GM12801 (cell line): ENCODE results near the gene RPS6KB2.

Experiments
- TF ChIP-seq, protein P1 (sequence below): IDR thresholded peaks from one replicate; pipeline ENCODE4 v1.5.1; 2011; ENCODE audit warnings: control low read depth; ENCODE audit not compliant: insufficient read length; ENCODE audit errors: extremely low read depth

The RPS6KB2 gene

DNA sequence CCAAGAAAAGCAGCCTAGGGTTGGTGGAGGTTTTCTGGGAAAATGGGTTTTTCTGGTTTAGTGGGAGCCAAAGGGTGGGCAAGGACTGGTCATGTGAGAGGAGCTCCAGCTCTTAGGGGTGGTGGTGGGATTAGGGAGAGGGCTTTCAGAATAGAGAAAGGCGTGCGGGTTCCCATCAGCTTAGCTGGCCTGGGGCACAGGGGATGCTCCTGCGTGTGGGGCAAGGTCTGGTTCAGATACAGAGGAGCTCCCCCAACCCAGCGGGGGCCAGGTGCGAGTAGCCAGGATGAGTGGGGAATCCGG is 40.1 kb downstream of the RPS6KB2 start:
- TF ChIP-seq, protein P1, sequence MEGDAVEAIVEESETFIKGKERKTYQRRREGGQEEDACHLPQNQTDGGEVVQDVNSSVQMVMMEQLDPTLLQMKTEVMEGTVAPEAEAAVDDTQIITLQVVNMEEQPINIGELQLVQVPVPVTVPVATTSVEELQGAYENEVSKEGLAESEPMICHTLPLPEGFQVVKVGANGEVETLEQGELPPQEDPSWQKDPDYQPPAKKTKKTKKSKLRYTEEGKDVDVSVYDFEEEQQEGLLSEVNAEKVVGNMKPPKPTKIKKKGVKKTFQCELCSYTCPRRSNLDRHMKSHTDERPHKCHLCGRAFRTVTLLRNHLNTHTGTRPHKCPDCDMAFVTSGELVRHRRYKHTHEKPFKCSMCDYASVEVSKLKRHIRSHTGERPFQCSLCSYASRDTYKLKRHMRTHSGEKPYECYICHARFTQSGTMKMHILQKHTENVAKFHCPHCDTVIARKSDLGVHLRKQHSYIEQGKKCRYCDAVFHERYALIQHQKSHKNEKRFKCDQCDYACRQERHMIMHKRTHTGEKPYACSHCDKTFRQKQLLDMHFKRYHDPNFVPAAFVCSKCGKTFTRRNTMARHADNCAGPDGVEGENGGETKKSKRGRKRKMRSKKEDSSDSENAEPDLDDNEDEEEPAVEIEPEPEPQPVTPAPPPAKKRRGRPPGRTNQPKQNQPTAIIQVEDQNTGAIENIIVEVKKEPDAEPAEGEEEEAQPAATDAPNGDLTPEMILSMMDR = no peak

DNA sequence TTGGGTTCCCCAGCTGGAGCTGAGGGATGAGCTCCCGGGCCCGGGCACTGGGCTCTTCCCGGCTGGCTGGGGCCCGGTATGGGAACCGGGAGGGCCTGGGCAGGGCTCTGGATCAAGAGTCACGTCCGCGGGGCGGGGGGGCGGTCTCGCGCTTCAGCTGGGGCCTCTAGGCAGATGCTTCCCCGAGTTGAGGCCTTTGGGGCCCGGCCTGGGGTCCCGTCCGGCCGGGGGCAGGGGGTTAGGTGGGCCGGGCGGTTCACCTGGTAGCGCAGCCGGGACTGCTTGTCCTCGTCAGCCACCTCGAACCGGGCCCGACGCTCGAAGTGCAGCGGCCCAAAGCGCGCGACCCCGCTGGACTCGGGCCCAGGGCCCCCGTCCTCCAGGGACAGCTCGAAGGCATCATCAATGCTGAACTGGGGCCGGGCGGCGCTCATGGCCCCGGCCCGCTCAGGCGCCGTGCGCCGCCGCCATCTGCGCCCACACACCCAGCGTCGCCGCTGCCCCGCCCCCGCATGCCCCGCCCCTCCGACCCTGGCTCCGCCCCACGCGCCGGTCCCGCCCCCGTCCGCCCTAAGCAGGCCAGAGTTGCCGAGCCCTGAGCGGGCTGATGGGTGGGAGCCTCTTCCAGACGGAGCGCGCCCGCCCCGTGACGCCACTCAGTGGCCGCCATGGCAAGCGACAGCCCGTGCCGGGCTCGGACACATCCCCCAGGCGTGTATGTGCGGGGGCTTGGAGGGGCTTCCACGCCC is 40.6 kb downstream of the RPS6KB2 start, which contains the start of gene TMEM134:
Gene TMEM134, minus strand, starts transcription at position 493 of the 749 bp plus-strand sequence. Its CDS starts 59 bp downstream, at position 434.
- TF ChIP-seq, protein P1 = no peak

DNA sequence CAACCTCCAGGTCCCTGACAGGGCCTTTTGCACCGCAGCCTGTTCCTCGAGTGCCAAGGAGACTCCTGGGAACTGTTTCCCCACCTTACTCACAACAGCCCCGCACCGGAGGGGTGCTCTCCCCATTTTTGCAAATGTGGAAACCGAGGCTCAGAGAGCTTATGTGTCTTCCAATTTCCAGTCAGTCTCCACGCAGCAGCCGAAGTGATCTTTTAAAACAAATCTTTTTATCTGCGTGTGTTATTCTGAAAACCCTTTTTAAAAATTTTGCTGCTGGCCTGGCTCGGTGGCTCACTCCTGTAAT is 41.2 kb downstream of the RPS6KB2 start:
- TF ChIP-seq, protein P1 = no peak

DNA sequence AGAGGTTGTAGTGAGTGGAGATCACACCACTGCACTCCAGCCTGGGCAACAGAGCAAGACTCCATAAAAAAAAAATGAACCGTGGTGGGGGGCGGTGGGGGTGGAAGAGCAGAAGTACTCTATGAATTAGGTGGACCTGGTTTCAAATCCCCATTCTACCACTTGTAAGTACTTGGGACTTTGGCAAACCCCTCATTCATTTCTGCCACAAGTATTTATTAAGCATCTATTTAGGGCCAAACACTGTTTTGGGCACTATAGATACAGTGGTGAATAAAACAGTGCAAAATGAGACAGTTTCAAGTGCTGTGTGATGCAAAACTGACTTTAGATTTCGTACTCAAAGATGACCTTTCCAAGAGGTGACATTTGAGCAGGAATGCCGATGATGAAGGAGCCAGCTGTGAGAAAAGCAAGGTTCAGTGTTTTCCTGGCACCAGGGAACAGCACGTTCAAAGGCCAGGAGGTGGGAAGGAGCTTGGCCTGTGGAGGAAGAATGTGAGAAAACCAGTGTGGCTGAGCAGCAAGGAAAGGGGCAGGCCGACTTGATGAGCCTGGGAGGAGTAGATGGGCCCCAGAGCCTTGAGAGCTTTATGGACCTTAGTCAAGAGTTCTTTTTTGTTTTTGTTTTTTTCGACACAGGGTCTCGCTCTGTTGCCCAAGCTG is 42.2 kb downstream of the RPS6KB2 start:
- TF ChIP-seq, protein P1 = no peak

DNA sequence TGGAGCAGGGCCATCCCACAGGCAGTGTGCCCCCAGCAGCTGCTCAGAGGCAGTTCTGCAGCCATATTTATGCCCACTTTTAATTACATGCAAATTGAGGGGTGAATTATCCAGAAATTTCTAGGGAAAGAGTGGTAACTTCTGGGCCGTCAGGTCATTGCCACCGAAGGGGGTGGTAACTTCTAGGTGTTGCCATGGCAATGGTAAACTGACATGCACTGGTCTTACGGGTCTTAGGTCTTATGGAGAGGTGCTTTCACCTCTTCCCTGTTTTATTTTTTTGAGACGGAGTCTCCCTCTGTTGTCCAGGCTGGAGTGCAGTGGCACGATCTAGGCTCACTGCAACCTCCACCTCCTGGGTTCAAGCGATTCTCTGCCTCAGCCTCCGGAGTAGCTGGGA is 44.6 kb downstream of the RPS6KB2 start:
- TF ChIP-seq, protein P1 = no peak

DNA sequence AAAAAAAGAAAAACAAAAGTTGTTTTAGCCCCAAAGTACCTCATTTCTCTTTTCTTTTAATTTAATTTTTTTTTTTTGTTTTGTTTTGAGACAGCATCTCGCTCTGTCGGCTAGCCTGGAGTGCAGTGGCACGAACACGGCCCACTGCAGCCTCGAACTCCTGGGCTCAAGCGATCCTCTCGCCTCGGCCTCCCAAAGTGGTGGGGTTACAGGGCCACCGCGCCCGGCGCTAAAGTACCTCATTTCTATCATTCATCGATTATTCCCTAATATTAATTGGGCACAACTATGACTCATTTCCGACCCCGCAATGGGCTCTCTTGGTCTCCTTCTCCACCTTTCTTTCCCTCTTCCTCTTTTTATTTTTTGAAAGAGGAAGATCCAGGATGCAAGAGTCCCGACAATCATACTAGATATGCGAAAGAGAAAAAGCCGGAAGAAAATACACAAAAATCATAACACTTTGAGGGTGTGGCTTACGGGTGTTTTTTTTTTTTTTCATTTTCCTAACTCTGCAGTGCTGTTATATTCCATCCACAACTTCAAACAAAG is 54.1 kb downstream of the RPS6KB2 start:
- TF ChIP-seq, protein P1 = no peak

DNA sequence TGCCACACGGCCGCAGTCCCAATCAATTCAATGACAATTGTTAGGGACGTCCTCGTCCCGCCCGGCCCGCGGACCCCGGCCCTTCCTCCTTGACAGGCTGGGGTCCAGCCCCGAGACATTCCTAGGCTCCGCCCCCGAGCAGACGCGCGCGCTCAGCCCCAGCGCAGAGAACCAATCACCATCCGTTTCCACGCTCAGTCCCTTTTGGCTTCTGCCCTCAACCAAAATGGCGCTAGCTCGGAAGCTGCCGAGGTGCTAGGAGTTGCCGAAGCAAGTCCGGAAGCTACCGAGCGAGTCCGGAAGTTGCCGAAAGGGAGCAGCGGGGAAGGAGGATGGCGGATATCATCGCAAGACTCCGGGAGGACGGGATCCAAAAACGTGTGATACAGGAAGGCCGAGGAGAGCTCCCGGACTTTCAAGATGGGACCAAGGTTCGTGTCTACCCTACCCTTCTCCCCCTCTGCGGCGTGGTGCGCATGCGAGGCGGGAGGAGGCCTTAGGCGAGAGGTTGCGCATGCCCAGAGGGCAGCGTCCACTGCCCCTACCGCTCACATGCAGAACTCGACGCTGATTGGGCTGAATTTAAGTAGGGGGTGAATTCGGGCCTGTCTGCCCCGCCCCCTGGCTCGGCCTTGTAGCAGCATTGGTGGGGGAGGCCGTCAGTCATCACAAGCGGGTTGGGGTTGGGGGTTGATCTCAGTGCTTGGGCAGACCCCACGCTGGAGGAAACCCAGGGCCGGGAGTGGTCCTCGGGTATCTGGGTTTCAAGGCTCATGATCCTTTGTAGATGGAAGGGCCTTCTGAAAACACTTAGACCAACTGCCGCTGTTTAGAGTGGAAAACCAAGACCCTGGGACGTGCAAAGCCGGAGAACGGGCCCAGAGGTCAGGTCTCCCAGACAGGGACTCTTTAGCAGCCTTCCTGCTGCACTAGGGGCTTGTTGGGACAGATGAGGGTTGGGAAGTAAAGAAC is 54.8 kb downstream of the RPS6KB2 start, which contains the start of gene AIP:
Gene AIP, plus strand, starts transcription at position 200 of the 972 bp plus-strand sequence. Its CDS starts 133 bp downstream, at position 333.
- TF ChIP-seq, protein P1 = no peak
